Measurements from ENCODE around the gene ECSIT. TPM values are rescaled to one million over a fixed set of nuclear protein-coding genes. Genes with fewer than 3 reads are reported as not detected.

The ECSIT gene
- total and polyA plus RNA-seq, 2 experiments from 2014 or later: 36.6 to 66.5 TPM

- H3K4me1 Mint-ChIP-seq: peaks cover 8% of the 10 kb centered on the region; the same call in 2 of the 3 replicates
- H3K4me3 Mint-ChIP-seq: peak overlapping the region; percentile 90
- H3F3A ChIP-seq (replicated peaks; ENCODE audit: low read depth): no peaks in the 10 kb centered on the region
- peak overlapping the region; percentile 94 for H3K27ac Mint-ChIP-seq
- H4K20me1 ChIP-seq (replicated peaks; ENCODE audit: insufficient read depth): 0 out of 2 replicates have a peak, but pooled peaks cover 4% of the 10 kb centered on the region
- H3K9me2 ChIP-seq (ENCODE audit: insufficient read depth): no peaks in the 10 kb centered on the region
- DNase-seq (ENCODE audit: low spot score) (no peak), ATAC-seq (no peak)
- peak overlapping the region; percentile 8; the same call in 1 of the 2 replicates for H2AFZ ChIP-seq
- H3K4me1 ChIP-seq (ENCODE audit: insufficient read depth): peaks cover 6% of the 10 kb centered on the region
- peak overlapping the region; percentile 80 for H3K4me3 ChIP-seq
- H3K79me2 ChIP-seq (replicated peaks; ENCODE audit: insufficient read depth): 0 out of 2 replicates have a peak, but pooled peaks cover 6% of the 10 kb centered on the region
- peaks cover 19% of the 10 kb centered on the region for H3K27me3 Mint-ChIP-seq (ENCODE audit: insufficient read depth, low read depth, poor library complexity)
- 0 out of 2 replicates have a peak overlapping the region, but pooled peaks have one; percentile 74 for H3K27ac ChIP-seq (ENCODE audit: low read depth)
- no peaks in the 10 kb centered on the region for H3K27me3 ChIP-seq (ENCODE audit: insufficient read depth)
- H3K36me3 Mint-ChIP-seq (ENCODE audit: low read depth): no peaks in the 10 kb centered on the region; the same call in 2 of the 3 replicates
- TF ChIP-seq ETS1 (IDR thresholded peaks at IDR 0.05) (no peak), ZNF462 (CRISPR knock-in tag; IDR thresholded peaks at IDR 0.05) (no peak), REST (IDR thresholded peaks at IDR 0.05; ENCODE audit: unreplicated experiment) (no peak), ZNF114 (CRISPR knock-in tag; IDR thresholded peaks at IDR 0.05) (no peak), ZNF331 (CRISPR knock-in tag; IDR thresholded peaks at IDR 0.05; ENCODE audit: low read depth) (no peak), POLR2AphosphoS5 (IDR thresholded peaks at IDR 0.05; ENCODE audit: low read depth) (no peak), CREB1 (CRISPR knock-in tag; IDR thresholded peaks at IDR 0.05; ENCODE audit: low read depth) (no peak), STAT1 (IDR thresholded peaks at IDR 0.05; ENCODE audit: unreplicated experiment) (no peak), EZH2 (IDR thresholded peaks at IDR 0.05; ENCODE audit: low read depth, unreplicated experiment) (no peak), JUNB (IDR thresholded peaks at IDR 0.05; ENCODE audit: unreplicated experiment) (no peak), CTCF (conservative IDR thresholded peaks at IDR 0.05; ENCODE audit: low read depth in 2 of 2) (no peak), EZH2phosphoT487 (IDR thresholded peaks at IDR 0.05; ENCODE audit: unreplicated experiment) (no peak), NANOG (IDR thresholded peaks at IDR 0.05; ENCODE audit: borderline replicate concordance) (no peak)
- no peaks in the 10 kb centered on the region for H3K36me3 ChIP-seq (ENCODE audit: insufficient read depth)
- no peaks in the 10 kb centered on the region for H3K9me3 Mint-ChIP-seq
- H3K4me2 ChIP-seq: peak overlapping the region; percentile 93
Measured at GRCh38 chr19:11504502-11505031, 24.4 kb downstream of the ECSIT start.

All from GM23338 (cell line).